Neural cell (in vitro differentiated cells): ENCODE data around the gene IL3.

Experiments used
- CTCF ChIP-seq: fragments of 450-650 bp; IDR thresholded peaks from 2 replicates; pipeline ENCODE4 v1.5.1; 2014; ENCODE audit warnings: antibody characterized with exemption, mild to moderate bottlenecking, moderate library complexity; ENCODE audit not compliant: poor library complexity, severe bottlenecking
- EP300 ChIP-seq: fragments of 450-650 bp; conservative IDR thresholded peaks from 2 replicates; pipeline ENCODE4 v1.6.1; 2014; ENCODE audit warnings: antibody characterized with exemption, mild to moderate bottlenecking, moderate library complexity; ENCODE audit not compliant: poor library complexity, severe bottlenecking
- EZH2 ChIP-seq: fragments of 200-600, 300-800 bp; shearing (Covaris generic), sonication (generic); IDR thresholded peaks from 2 replicates; pipeline ENCODE4 v1.6.1; 2014; ENCODE audit warnings: antibody characterized with exemption, low read length, borderline replicate concordance, mild to moderate bottlenecking; ENCODE audit not compliant: insufficient read depth, poor library complexity, severe bottlenecking
- MXI1 ChIP-seq: fragments of 450-650 bp; conservative IDR thresholded peaks from 2 replicates; pipeline ENCODE4 v1.6.1; 2014; ENCODE audit warnings: antibody characterized with exemption, mild to moderate bottlenecking; ENCODE audit not compliant: poor library complexity, severe bottlenecking
- POLR2AphosphoS5 ChIP-seq: IDR thresholded peaks from 2 replicates; pipeline ENCODE4 v1.6.1; 2012
- RAD21 ChIP-seq: fragments of 450-650 bp; conservative IDR thresholded peaks from 2 replicates; pipeline ENCODE4 v1.6.1; 2014; ENCODE audit warnings: antibody characterized with exemption, mild to moderate bottlenecking, moderate library complexity
- REST ChIP-seq: IDR thresholded peaks from 2 replicates; pipeline ENCODE4 v1.6.1; 2012; ENCODE audit warnings: borderline replicate concordance
- SMC3 ChIP-seq: fragments of 450-650 bp; conservative IDR thresholded peaks from 2 replicates; pipeline ENCODE4 v1.6.1; 2014; ENCODE audit warnings: antibody characterized with exemption, mild to moderate bottlenecking, moderate library complexity; ENCODE audit not compliant: poor library complexity
- TAF1 ChIP-seq: IDR thresholded peaks from 2 replicates; pipeline ENCODE4 v1.6.1; 2012; ENCODE audit warnings: low read depth

DNA sequence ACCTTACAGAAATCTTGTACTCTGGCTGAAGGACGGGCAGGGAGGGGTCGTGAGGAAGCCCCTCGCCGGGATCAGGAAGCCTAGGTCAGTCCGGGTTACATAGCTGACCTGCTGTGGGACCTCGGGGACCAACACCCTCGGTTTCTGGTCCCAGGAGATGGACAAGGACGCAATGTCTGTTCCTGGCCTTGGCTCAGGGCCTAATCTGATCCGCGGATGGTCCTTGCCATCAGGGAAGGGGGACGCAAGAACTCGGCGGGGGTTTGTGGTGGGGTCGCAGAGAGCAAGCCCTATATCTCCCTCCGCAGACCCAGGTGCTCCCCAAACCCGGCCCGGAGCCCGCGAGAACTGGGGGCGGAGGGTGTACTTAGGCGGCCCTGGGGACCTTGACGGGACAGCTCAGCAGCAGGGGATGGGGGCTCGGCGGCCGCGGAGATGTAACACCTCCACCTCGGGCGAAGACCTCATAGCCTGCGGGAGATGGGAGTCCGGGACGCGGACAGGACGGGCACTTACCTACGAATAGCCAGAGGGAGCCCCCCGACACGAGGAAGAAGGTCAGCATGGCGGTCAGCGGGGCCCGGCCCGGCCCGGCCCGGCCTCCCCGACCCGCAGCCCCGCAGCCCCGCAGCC is 49.4 kb upstream of the IL3 start:
- TF ChIP-seq POLR2AphosphoS5 (no peak), CTCF (no peak), TAF1 (no peak), REST (no peak), EZH2 (no peak), MXI1 (no peak), EP300 (no peak), RAD21 (no peak), SMC3 (no peak)
